ENCODE results near the gene UGGT1.

DNA sequence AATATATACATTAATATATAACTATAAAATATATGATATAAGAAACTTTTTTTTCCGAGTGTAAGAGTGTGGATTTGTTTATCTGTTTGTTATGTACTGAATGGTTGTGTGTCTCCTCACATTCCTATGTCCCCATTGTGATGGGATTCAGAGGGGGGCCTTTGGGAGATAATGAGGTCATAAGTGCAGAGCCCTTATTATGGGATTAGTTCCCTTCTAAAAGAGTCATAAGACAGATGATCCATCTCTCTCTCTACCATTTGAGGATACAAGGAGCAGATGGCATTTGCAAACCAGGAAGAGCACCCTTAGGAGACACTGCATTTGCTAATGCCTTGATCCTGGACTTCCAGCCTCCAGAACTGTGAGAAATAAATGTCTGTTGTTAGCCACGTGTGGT lies 32.9 kb upstream of the UGGT1 start:
- TF ChIP-seq EZH2 (IDR thresholded peaks at IDR 0.05; ENCODE audit: low read depth, unreplicated experiment) = no peak
- TF ChIP-seq, protein P1, sequence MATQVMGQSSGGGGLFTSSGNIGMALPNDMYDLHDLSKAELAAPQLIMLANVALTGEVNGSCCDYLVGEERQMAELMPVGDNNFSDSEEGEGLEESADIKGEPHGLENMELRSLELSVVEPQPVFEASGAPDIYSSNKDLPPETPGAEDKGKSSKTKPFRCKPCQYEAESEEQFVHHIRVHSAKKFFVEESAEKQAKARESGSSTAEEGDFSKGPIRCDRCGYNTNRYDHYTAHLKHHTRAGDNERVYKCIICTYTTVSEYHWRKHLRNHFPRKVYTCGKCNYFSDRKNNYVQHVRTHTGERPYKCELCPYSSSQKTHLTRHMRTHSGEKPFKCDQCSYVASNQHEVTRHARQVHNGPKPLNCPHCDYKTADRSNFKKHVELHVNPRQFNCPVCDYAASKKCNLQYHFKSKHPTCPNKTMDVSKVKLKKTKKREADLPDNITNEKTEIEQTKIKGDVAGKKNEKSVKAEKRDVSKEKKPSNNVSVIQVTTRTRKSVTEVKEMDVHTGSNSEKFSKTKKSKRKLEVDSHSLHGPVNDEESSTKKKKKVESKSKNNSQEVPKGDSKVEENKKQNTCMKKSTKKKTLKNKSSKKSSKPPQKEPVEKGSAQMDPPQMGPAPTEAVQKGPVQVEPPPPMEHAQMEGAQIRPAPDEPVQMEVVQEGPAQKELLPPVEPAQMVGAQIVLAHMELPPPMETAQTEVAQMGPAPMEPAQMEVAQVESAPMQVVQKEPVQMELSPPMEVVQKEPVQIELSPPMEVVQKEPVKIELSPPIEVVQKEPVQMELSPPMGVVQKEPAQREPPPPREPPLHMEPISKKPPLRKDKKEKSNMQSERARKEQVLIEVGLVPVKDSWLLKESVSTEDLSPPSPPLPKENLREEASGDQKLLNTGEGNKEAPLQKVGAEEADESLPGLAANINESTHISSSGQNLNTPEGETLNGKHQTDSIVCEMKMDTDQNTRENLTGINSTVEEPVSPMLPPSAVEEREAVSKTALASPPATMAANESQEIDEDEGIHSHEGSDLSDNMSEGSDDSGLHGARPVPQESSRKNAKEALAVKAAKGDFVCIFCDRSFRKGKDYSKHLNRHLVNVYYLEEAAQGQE (IDR thresholded peaks at IDR 0.05; ENCODE audit: unreplicated experiment) = no peak
